AG04450 (cell line): Measurements from ENCODE around the gene MIPEP. TPM values are rescaled to one million over a fixed set of nuclear protein-coding genes. Genes with fewer than 3 reads are reported as not detected.
"Not testable (repeated sequence)": the region's sequence is repeated elsewhere in the genome, so short reads cannot be mapped to it uniquely, and the experiment has no call there.

Source experiments
- CTCF ChIA-PET: fragments of 300-600, 350-600 bp; formaldehyde crosslinking; extraction: SDS; loops from one replicate; lab custom pipeline; 2022; ENCODE audit warnings: antibody characterized with exemption, inconsistent platforms; lab: Charles Lee
- POLR2A ChIA-PET: fragments of 350-600 bp; formaldehyde crosslinking; extraction: SDS; loops from one replicate; lab custom pipeline; 2021; ENCODE audit warnings: antibody characterized with exemption, inconsistent platforms; lab: Yijun Ruan, JAX
- DNase-seq: peaks from one replicate; pipeline ENCODE4 v3.0.0-alpha.2; 2011; ENCODE audit warnings: low read depth, low spot score
- H3K27ac ChIP-seq: one replicate; pipeline ENCODE4 v1.5.1; 2012; ENCODE audit warnings: low read depth, low read length, control low read depth
- H3K27me3 ChIP-seq: one replicate; pipeline ENCODE4 v1.6.0; 2012; ENCODE audit warnings: low read length; ENCODE audit not compliant: control insufficient read depth, insufficient read depth
- H3K4me3 ChIP-seq: 2 replicates; pipeline ENCODE4 v1.5.1; 2011; ENCODE audit warnings: mild to moderate bottlenecking, low read depth, low read length, control low read depth
- H3K9me3 ChIP-seq: 2 replicates; pipeline ENCODE4 v1.5.1; 2012; ENCODE audit warnings: low read length; ENCODE audit not compliant: control insufficient read depth, insufficient read depth
- polyA plus RNA-seq: library from polyadenylated mRNA; depleted of rRNA; stranded (reverse); fragments of >200 nt; gene quantifications from 2 replicates; pipeline ENCODE4 v1.2.3, GENCODE V29; 2011
- TF ChIP-seq, protein P1 (sequence below): IDR thresholded peaks from 2 replicates; pipeline ENCODE4 v1.5.1; 2011; ENCODE audit warnings: low read depth, low read length, control low read depth, inconsistent platforms

The MIPEP gene
- polyA plus RNA-seq, 1 experiment: 40.8 TPM

DNA sequence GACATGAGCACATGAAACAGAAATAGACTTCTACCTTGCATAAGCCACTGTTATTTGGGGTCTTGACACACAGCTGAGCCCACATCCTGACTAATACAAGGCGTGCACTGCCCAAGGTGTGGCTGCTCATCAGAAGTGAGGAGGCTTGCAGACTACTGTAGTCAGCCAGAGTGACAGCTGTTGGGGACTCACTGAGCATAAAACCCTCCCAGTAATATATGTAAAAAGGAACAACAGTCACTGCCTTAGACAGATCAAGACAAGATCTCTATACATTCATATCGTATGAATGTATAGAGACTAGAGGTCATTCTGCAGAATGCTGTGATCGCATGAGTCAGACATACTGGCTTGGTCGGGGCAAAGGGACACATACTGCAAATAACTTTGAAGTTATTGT lies 12.2 kb upstream of the MIPEP start:
- ChIA-PET POLR2A (no interaction called here), CTCF (interaction anchor here (1.2 kb wide), 1 partner anchor 59 kb away, joined by 3 read pairs; no protein-coding TSS in a partner anchor)
- TF ChIP-seq, protein P1, sequence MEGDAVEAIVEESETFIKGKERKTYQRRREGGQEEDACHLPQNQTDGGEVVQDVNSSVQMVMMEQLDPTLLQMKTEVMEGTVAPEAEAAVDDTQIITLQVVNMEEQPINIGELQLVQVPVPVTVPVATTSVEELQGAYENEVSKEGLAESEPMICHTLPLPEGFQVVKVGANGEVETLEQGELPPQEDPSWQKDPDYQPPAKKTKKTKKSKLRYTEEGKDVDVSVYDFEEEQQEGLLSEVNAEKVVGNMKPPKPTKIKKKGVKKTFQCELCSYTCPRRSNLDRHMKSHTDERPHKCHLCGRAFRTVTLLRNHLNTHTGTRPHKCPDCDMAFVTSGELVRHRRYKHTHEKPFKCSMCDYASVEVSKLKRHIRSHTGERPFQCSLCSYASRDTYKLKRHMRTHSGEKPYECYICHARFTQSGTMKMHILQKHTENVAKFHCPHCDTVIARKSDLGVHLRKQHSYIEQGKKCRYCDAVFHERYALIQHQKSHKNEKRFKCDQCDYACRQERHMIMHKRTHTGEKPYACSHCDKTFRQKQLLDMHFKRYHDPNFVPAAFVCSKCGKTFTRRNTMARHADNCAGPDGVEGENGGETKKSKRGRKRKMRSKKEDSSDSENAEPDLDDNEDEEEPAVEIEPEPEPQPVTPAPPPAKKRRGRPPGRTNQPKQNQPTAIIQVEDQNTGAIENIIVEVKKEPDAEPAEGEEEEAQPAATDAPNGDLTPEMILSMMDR: no peak
- DNase-seq: no peak
- H3K4me3 ChIP-seq: no peak overlapping the region
- no peaks in the 10 kb centered on the region for H3K27me3 ChIP-seq
- H3K9me3 ChIP-seq: peaks cover 7% of the 10 kb centered on the region; the same call in 1 of the 2 replicates
- peak overlapping the region; percentile 65 for H3K27ac ChIP-seq

GRCh38 chr13:23899555-23899954 lies 10.4 kb upstream of the MIPEP start:
- POLR2A ChIA-PET: interaction anchor here (2.5 kb wide), 1 partner anchor 11 kb away, joined by 13 read pairs; the partner anchor contains the start of gene MIPEP
- TF ChIP-seq, protein P1: peak; percentile 62
- CTCF ChIA-PET: interaction anchor here (0.6 to 3.3 kb wide), 18 partner anchors 8 to 1097 kb away, joined by 3 to 20 read pairs (median 4); partner anchors contain the start of gene MIPEP
- Histone ChIP-seq H3K27ac (no peak overlapping the region), H3K4me3 (no peak overlapping the region), H3K27me3 (no peaks in the 10 kb centered on the region), H3K9me3 (peaks cover 7% of the 10 kb centered on the region; the same call in 1 of the 2 replicates)
- DNase-seq: peak; percentile 61

- Histone ChIP-seq H3K9me3 (peaks cover under 1% of the 10 kb centered on the region; the same call in 1 of the 2 replicates), H3K27ac (peak overlapping the region; percentile 87), H3K4me3 (no peak overlapping the region), H3K27me3 (no peaks in the 10 kb centered on the region)
- TF ChIP-seq, protein P1: no peak
- DNase-seq: peak; percentile 96
- ChIA-PET CTCF (interaction anchor here (0.6 to 3.3 kb wide), 3 partner anchors 9 to 306 kb away, joined by 3 to 20 read pairs (median 8); partner anchors contain the start of gene MIPEP), POLR2A (interaction anchor here (0.7 to 2.5 kb wide), 3 partner anchors 9 to 574 kb away, joined by 3 to 13 read pairs (median 3); partner anchors contain the start of gene MIPEP)
Observed at GRCh38 chr13:23898101-23898500, 8.9 kb upstream of the MIPEP start.

GRCh38 chr13:23897452-23897919 lies 8.3 kb upstream of the MIPEP start, which contains the start of gene C1QTNF9B:
Gene C1QTNF9B (minus strand): TSS chr13:23897502.
- H3K27ac ChIP-seq: peak within 1 kb of the TSS; percentile 87
- ChIA-PET POLR2A (interaction anchor here (2.5 kb wide), 1 partner anchor 9 kb away, joined by 13 read pairs; the partner anchor contains the start of gene MIPEP), CTCF (interaction anchor here (3.3 kb wide), 1 partner anchor 8 kb away, joined by 20 read pairs; the partner anchor contains the start of gene MIPEP)
- not testable (repeated sequence) for H3K9me3 ChIP-seq, DNase-seq, H3K4me3 ChIP-seq, H3K27me3 ChIP-seq

GRCh38 chr13:23894746-23895145 lies 5.5 kb upstream of the MIPEP start:
- H3K9me3 ChIP-seq: not testable (repeated sequence)

DNA sequence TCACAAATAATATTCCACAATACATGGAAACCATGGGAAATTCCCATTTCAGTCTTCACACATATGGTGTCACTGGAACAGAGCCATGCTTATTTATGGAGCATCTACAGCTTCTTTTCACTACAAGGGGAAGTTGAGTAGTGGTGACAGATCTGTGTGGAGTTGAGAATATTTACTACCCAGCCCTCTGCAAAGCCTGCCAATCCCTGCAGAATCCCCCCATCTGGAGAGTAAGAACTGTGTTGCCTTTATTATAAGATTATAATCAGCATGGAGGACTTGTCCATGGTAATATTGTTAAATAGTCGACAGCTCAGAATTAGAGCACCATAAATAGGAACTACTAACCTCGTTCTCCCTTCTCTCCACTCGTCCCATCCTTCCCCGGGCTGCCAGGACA lies 4.6 kb upstream of the MIPEP start:
- H3K27ac ChIP-seq, CTCF ChIA-PET, H3K9me3 ChIP-seq, POLR2A ChIA-PET, H3K4me3 ChIP-seq, H3K27me3 ChIP-seq, DNase-seq: not testable (repeated sequence)

More at GRCh38 chr13:23894746-23895145, 5.5 kb upstream of the MIPEP start:
- H3K27ac ChIP-seq, CTCF ChIA-PET, DNase-seq, H3K27me3 ChIP-seq, POLR2A ChIA-PET, H3K4me3 ChIP-seq: not testable (repeated sequence)
